VCaP (cell line): Measurements from ENCODE around the gene DRAXIN.

Experiments
- H3K27ac ChIP-seq: fragments of 450-650 bp; 2 replicates; pipeline ENCODE4 v1.5.1; 2017
- TF ChIP-seq, protein P1 (sequence below): fragments of 450-650 bp; conservative IDR thresholded peaks from 2 replicates; pipeline ENCODE4 v1.5.1; 2017; ENCODE audit warnings: mild to moderate bottlenecking, moderate library complexity

The DRAXIN gene

GRCh38 chr1:11705596-11705995 is 14.1 kb downstream of the DRAXIN start:
- TF ChIP-seq, protein P1, sequence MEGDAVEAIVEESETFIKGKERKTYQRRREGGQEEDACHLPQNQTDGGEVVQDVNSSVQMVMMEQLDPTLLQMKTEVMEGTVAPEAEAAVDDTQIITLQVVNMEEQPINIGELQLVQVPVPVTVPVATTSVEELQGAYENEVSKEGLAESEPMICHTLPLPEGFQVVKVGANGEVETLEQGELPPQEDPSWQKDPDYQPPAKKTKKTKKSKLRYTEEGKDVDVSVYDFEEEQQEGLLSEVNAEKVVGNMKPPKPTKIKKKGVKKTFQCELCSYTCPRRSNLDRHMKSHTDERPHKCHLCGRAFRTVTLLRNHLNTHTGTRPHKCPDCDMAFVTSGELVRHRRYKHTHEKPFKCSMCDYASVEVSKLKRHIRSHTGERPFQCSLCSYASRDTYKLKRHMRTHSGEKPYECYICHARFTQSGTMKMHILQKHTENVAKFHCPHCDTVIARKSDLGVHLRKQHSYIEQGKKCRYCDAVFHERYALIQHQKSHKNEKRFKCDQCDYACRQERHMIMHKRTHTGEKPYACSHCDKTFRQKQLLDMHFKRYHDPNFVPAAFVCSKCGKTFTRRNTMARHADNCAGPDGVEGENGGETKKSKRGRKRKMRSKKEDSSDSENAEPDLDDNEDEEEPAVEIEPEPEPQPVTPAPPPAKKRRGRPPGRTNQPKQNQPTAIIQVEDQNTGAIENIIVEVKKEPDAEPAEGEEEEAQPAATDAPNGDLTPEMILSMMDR, result no peak

DNA sequence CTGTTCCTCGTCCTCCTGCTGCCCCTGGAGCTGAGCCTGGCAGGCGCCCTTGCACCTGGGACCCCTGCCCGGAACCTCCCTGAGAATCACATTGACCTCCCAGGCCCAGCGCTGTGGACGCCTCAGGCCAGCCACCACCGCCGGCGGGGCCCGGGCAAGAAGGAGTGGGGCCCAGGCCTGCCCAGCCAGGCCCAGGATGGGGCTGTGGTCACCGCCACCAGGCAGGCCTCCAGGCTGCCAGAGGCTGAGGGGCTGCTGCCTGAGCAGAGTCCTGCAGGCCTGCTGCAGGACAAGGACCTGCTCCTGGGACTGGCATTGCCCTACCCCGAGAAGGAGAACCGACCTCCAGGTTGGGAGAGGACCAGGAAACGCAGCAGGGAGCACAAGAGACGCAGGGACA is 14.8 kb downstream of the DRAXIN start:
- no peak overlapping the region for H3K27ac ChIP-seq
- TF ChIP-seq, protein P1, result no peak

More at GRCh38 chr1:11705596-11705995, 14.1 kb downstream of the DRAXIN start:
- no peak overlapping the region for H3K27ac ChIP-seq

- TF ChIP-seq, protein P1, result no peak
- H3K27ac ChIP-seq, result peak overlapping the region; percentile 48
Observed at GRCh38 chr1:11707621-11708276, 16.2 kb downstream of the DRAXIN start.

GRCh38 chr1:11708554-11709350 is 17.2 kb downstream of the DRAXIN start:
- peak overlapping the region; percentile 48; the same call in 1 of the 2 replicates for H3K27ac ChIP-seq
- TF ChIP-seq, protein P1, result no peak

- no peak overlapping the region for H3K27ac ChIP-seq
- TF ChIP-seq, protein P1, result no peak
Observed at GRCh38 chr1:11711490-11711889, 20.0 kb downstream of the DRAXIN start.

DNA sequence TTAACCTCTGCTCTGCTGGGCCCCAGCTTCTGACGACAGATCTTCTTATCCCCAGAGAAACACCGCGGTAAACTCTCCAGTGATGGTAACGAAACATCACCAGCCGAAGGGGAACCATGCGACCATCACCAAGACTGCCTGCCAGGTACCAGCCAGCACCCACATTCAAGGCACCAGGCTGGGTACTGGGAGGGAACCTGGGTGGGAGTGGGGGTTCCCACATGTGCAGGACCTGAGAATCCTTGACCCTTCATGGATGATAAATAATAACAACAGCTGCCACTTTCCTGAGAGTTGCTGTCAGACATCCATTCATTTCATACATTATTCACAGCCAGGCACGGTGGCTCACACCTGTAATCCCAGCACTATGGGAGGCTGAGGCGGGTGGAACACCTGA is 20.8 kb downstream of the DRAXIN start:
- TF ChIP-seq, protein P1, result no peak
- no peak overlapping the region for H3K27ac ChIP-seq

DNA sequence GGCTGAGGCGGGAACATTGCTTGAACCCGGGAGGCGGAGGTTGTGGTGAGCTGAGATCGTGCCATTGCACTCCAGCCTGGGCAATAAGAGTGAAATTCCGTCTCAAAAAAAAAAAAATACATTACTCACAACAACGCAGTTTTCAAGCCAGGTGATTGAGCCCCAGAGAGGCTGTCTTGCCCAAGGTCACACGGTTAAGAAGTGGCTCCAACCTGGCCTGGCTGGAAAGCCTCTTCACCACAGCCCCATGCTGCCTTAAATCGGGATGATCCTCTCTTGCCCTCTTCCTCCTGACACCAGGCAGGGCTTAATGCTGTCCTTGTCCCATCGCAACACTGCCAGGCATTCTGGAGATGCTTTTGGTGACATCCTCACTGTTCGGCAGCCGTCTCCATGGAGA is 21.6 kb downstream of the DRAXIN start:
- TF ChIP-seq, protein P1, result no peak
- H3K27ac ChIP-seq, result no peak overlapping the region
